ENCODE data around the gene MFSD6. TPM values are rescaled to one million over a fixed set of nuclear protein-coding genes. Genes with fewer than 3 reads are reported as not detected.

Gene MFSD6
- total and polyA plus RNA-seq, 2 donors (not counting 1 experiment from before 2014, with no cell fraction given) = 31.4 to 50.8 TPM

- Histone ChIP-seq H3K9me3 (ENCODE audit: control insufficient read depth, insufficient read depth, low read depth, low read length) (no peaks in the 10 kb centered on the region), H3K36me3 (ENCODE audit: control insufficient read depth, insufficient read depth, low read length) (no peaks in the 10 kb centered on the region), H3K27me3 (ENCODE audit: control insufficient read depth, insufficient read depth, low read length) (no peaks in the 10 kb centered on the region), H3K79me2 (ENCODE audit: control insufficient read depth, insufficient read depth, low read length) (no peaks in the 10 kb centered on the region), H3K9ac (ENCODE audit: insufficient read depth, low read length) (peak overlapping the region; percentile 89), H4K20me1 (ENCODE audit: control insufficient read depth, extremely low read depth, insufficient read depth, low read length) (no peaks in the 10 kb centered on the region), H2AFZ (ENCODE audit: low read length) (peak overlapping the region; percentile 97), H3K4me1 (ENCODE audit: control insufficient read depth, extremely low read depth, insufficient read depth, low read length) (peaks cover 7% of the 10 kb centered on the region), H3K4me3 (replicated peaks in 1 of 4; ENCODE audit: control extremely low read depth in 1 of 4, insufficient read depth in 1 of 4, low read depth in 3 of 4, low read length in 4 of 4) (peak overlapping the region; percentile 45 to 78 (median 70)), H3K27ac (ENCODE audit: insufficient read depth, low read length) (peak overlapping the region; percentile 83), H3K4me2 (ENCODE audit: extremely low read depth, insufficient read depth, low read length) (peak overlapping the region; percentile 99)
- TF ChIP-seq CTCF (conservative IDR thresholded peaks at IDR 0.05 in 1 of 2, IDR thresholded peaks at IDR 0.05 in 1 of 2; ENCODE audit: low read depth in 1 of 2, low read length in 2 of 2) (no peak), EZH2 (IDR thresholded peaks at IDR 0.05; ENCODE audit: low read length, missing control alignments) (no peak)
- DNase-seq (ENCODE audit: low read depth in 2 of 2) = peak in 1 of 2 donors; percentile 44
Observed at GRCh38 chr2:190533968-190534309, 125.8 kb downstream of the MFSD6 start.

GRCh38 chr2:190534310-190535120 is 126.4 kb downstream of the MFSD6 start, which contains the start of gene NEMP2:
Gene NEMP2, minus strand, starts transcription at chr2:190534722. Its CDS starts 67 bp downstream, at chr2:190534655.
- Histone ChIP-seq H3K9ac (ENCODE audit: insufficient read depth, low read length) (peak within 1 kb of the TSS; percentile 89), H3K4me3 (replicated peaks in 1 of 4; ENCODE audit: control extremely low read depth in 1 of 4, insufficient read depth in 1 of 4, low read depth in 3 of 4, low read length in 4 of 4) (peak within 1 kb of the TSS; percentile 45 to 78 (median 72)), H4K20me1 (ENCODE audit: control insufficient read depth, extremely low read depth, insufficient read depth, low read length) (no peaks in the 10 kb centered on the region), H3K79me2 (ENCODE audit: control insufficient read depth, insufficient read depth, low read length) (no peaks in the 10 kb centered on the region), H2AFZ (ENCODE audit: low read length) (peak within 1 kb of the TSS; percentile 97), H3K9me3 (ENCODE audit: control insufficient read depth, insufficient read depth, low read depth, low read length) (no peaks in the 10 kb centered on the region), H3K36me3 (ENCODE audit: control insufficient read depth, insufficient read depth, low read length) (no peaks in the 10 kb centered on the region), H3K27me3 (ENCODE audit: control insufficient read depth, insufficient read depth, low read length) (no peaks in the 10 kb centered on the region), H3K27ac (ENCODE audit: insufficient read depth, low read length) (peak within 1 kb of the TSS; percentile 83), H3K4me1 (ENCODE audit: control insufficient read depth, extremely low read depth, insufficient read depth, low read length) (peaks cover 7% of the 10 kb centered on the region), H3K4me2 (ENCODE audit: extremely low read depth, insufficient read depth, low read length) (peak within 1 kb of the TSS; percentile 99)
- DNase-seq (ENCODE audit: low read depth in 2 of 2) = peak; percentile 51 to 58
- TF ChIP-seq EZH2 (IDR thresholded peaks at IDR 0.05; ENCODE audit: low read length, missing control alignments) = no peak
- TF ChIP-seq CTCF (conservative IDR thresholded peaks at IDR 0.05 in 1 of 2, IDR thresholded peaks at IDR 0.05 in 1 of 2; ENCODE audit: low read depth in 1 of 2, low read length in 2 of 2) = no peak

GRCh38 chr2:190535121-190535439 is 126.9 kb downstream of the MFSD6 start:
- no peaks in the 10 kb centered on the region for H3K27me3 ChIP-seq (ENCODE audit: control insufficient read depth, insufficient read depth, low read length)
- H4K20me1 ChIP-seq (ENCODE audit: control insufficient read depth, extremely low read depth, insufficient read depth, low read length) = no peaks in the 10 kb centered on the region
- H3K4me1 ChIP-seq (ENCODE audit: control insufficient read depth, extremely low read depth, insufficient read depth, low read length) = peaks cover 4% of the 10 kb centered on the region
- H2AFZ ChIP-seq (ENCODE audit: low read length) = peak overlapping the region; percentile 97
- H3K36me3 ChIP-seq (ENCODE audit: control insufficient read depth, insufficient read depth, low read length) = no peaks in the 10 kb centered on the region
- peak overlapping the region; percentile 99 for H3K4me2 ChIP-seq (ENCODE audit: extremely low read depth, insufficient read depth, low read length)
- TF ChIP-seq EZH2 (IDR thresholded peaks at IDR 0.05; ENCODE audit: low read length, missing control alignments) = no peak
- TF ChIP-seq CTCF (conservative IDR thresholded peaks at IDR 0.05 in 1 of 2, IDR thresholded peaks at IDR 0.05 in 1 of 2; ENCODE audit: low read depth in 1 of 2, low read length in 2 of 2) = no peak
- DNase-seq (ENCODE audit: low read depth in 2 of 2) = peak in 1 of 2 donors; percentile 28
- peak overlapping the region; percentile 45 to 78 (median 72) for H3K4me3 ChIP-seq (replicated peaks in 1 of 4; ENCODE audit: control extremely low read depth in 1 of 4, insufficient read depth in 1 of 4, low read depth in 3 of 4, low read length in 4 of 4)
- H3K79me2 ChIP-seq (ENCODE audit: control insufficient read depth, insufficient read depth, low read length) = no peaks in the 10 kb centered on the region
- H3K9me3 ChIP-seq (ENCODE audit: control insufficient read depth, insufficient read depth, low read depth, low read length) = no peaks in the 10 kb centered on the region
- H3K27ac ChIP-seq (ENCODE audit: insufficient read depth, low read length) = peak overlapping the region; percentile 83
- peak overlapping the region; percentile 89 for H3K9ac ChIP-seq (ENCODE audit: insufficient read depth, low read length)
